Endothelial cell of umbilical vein (primary cell): ENCODE data around the gene TNNI3K.

Experiments used
- POLR2A ChIP-seq: IDR thresholded peaks from 2 replicates; pipeline ENCODE4 v1.6.1; 2012; ENCODE audit warnings: low read depth, mild to moderate bottlenecking, control low read depth, low read length
- TF ChIP-seq, protein P1 (sequence below), 2 donors: IDR thresholded peaks; 1 replicate in 1 of 2; 2 replicates in 1 of 2; pipeline ENCODE4 v1.5.1; 2011; ENCODE audit warnings: low read length in 2 of 2, mild to moderate bottlenecking in 2 of 2, moderate library complexity in 2 of 2, control low read depth in 1 of 2, inconsistent platforms in 1 of 2, low read depth in 1 of 2; ENCODE audit not compliant: insufficient read depth in 1 of 2; ENCODE audit errors: extremely low read depth in 1 of 2

DNA sequence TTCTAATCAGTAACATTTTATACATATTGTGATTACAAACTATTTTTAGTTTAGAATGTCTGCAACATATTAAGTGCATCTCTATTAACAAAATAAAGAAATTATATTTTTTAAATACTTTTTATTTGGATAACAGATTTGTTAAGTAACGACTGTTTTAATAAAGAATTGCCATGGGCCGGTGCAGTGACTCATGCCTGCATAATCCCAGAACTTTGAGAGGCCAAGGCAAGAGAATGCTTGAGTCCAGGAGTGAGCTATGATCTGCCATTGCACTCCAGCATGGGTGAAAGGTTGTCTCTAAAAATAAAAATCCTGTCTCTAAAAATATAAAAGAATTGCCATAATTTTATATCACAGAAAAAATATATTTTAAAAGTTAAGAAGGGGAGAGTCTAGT is 41.3 kb upstream of the TNNI3K start:
- TF ChIP-seq POLR2A: no peak
- TF ChIP-seq, protein P1, sequence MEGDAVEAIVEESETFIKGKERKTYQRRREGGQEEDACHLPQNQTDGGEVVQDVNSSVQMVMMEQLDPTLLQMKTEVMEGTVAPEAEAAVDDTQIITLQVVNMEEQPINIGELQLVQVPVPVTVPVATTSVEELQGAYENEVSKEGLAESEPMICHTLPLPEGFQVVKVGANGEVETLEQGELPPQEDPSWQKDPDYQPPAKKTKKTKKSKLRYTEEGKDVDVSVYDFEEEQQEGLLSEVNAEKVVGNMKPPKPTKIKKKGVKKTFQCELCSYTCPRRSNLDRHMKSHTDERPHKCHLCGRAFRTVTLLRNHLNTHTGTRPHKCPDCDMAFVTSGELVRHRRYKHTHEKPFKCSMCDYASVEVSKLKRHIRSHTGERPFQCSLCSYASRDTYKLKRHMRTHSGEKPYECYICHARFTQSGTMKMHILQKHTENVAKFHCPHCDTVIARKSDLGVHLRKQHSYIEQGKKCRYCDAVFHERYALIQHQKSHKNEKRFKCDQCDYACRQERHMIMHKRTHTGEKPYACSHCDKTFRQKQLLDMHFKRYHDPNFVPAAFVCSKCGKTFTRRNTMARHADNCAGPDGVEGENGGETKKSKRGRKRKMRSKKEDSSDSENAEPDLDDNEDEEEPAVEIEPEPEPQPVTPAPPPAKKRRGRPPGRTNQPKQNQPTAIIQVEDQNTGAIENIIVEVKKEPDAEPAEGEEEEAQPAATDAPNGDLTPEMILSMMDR (IDR thresholded peaks at IDR 0.05; ENCODE audit: extremely low read depth in 1 of 2, insufficient read depth in 1 of 2, low read depth in 1 of 2, low read length in 2 of 2): no peak
